GM12878 (cell line): Measurements from ENCODE around the gene PPIA.

Source experiments
- KDM1A ChIP-seq: fragments of 200-600 bp; sonication (generic); IDR thresholded peaks from 2 replicates; pipeline ENCODE4 v1.6.1; 2016; ENCODE audit warnings: borderline replicate concordance
- MAX ChIP-seq: IDR thresholded peaks from 2 replicates; pipeline ENCODE4 v1.6.1; 2012; ENCODE audit warnings: low read depth, low read length, improper control_type of control experiment
- NFYB ChIP-seq: IDR thresholded peaks from 2 replicates; pipeline ENCODE4 v1.6.1; 2011; ENCODE audit warnings: low read depth, mild to moderate bottlenecking, low read length, improper control_type of control experiment, moderate library complexity; ENCODE audit not compliant: insufficient read depth
- RAD51 ChIP-seq: fragments of 450-650 bp; IDR thresholded peaks from 2 replicates; pipeline ENCODE4 v1.6.1; 2016; ENCODE audit warnings: moderate library complexity, mild to moderate bottlenecking, inconsistent platforms
- SIX5 ChIP-seq: IDR thresholded peaks from 2 replicates; pipeline ENCODE4 v1.6.1; 2011; ENCODE audit warnings: mild to moderate bottlenecking, low read depth, low read length, moderate library complexity; ENCODE audit not compliant: severe bottlenecking
- SMAD1 ChIP-seq: fragments of 450-650 bp; IDR thresholded peaks from 2 replicates; pipeline ENCODE4 v1.6.1; 2018; ENCODE audit warnings: mild to moderate bottlenecking, low read depth; ENCODE audit not compliant: partially characterized antibody

GRCh38 chr7:44755698-44756627 lies 40.5 kb upstream of the PPIA start:
- no peak for TF ChIP-seq SMAD1
- no peak for TF ChIP-seq KDM1A
- no peak for TF ChIP-seq NFYB
- TF ChIP-seq SIX5: no peak
- no peak for TF ChIP-seq MAX
- TF ChIP-seq RAD51: no peak
